Superior temporal gyrus (tissue), 1 donor: ENCODE measurements around the gene MAP7.
A peak's percentile ranks its signal among the peaks of the same experiment; 100 is the strongest.

Source experiments
- DNase-seq: peaks from one replicate; pipeline ENCODE4 v3.0.0-alpha.2; 2016; ENCODE audit errors: extremely low spot score

The MAP7 gene

DNA sequence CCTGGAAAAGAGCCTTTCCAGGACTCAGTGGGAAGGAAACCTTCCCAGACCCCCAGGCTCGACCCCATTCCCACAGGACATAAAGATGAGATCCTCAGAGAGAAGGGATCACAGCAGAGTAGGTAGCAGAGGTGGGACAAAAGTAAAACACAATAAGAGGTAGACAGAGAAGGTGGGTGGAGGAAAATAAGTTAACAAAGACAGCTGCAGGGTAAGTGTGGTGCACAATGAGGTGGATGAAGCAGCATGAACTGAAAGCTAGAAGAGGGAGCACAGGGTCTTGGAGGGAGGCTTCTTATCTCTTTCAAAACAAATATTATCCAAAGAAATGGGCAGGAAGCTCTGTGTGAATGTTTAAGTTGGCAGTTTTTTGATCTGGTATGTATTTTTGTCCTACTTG lies 14.0 kb upstream of the MAP7 start:
- DNase-seq, result no peak

- DNase-seq, result no peak
Observed at GRCh38 chr6:136563386-136564152, 13.3 kb upstream of the MAP7 start.

- DNase-seq, result no peak
Observed at GRCh38 chr6:136562211-136562610, 12.0 kb upstream of the MAP7 start.

- no peak for DNase-seq
Observed at GRCh38 chr6:136553166-136553787, 3.1 kb upstream of the MAP7 start.

DNA sequence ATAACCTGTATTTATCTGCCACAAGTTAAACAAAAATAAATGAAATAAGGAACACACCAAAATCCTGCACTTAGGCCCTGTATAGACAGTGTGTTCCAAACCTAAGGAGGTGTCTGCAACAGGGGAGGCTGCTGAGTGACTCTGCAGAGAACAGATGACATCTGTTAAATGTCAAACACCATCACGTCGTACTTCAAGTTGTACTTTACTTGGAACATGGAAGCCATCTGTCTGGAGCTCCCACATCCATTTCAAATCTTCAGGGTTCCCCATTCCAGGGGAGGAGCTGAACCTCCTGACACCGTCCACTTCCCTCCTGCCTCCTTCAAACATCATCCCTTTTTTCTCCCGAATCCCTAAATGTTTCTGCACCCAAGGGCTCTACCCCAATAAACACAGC lies 1.8 kb upstream of the MAP7 start:
- DNase-seq, result no peak

DNA sequence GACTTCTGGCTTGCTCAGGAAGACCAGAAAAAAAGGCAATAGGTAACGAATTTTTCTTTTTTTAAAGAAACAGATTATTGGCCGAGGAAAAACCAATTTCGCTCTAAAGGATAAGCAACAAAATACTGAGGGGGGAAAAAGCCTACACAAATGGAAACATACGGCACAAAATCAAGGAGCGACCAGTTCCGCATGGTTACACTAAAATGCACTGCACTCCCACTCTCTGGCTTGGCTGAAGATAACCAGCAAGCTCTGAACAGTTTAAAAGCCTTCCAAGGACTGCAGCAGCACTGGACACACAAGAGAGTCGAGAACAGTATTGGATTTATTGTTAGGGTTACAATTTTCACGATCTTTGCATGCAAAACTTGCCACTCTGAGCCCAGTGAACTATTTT lies 881 bp upstream of the MAP7 start:
- DNase-seq, result no peak

GRCh38 chr6:136550045-136550329 lies 235 bp downstream of the MAP7 start:
- DNase-seq, result no peak

- peak; percentile 57 for DNase-seq
Observed at GRCh38 chr6:136549300-136550044, 750 bp downstream of the MAP7 start.

DNA sequence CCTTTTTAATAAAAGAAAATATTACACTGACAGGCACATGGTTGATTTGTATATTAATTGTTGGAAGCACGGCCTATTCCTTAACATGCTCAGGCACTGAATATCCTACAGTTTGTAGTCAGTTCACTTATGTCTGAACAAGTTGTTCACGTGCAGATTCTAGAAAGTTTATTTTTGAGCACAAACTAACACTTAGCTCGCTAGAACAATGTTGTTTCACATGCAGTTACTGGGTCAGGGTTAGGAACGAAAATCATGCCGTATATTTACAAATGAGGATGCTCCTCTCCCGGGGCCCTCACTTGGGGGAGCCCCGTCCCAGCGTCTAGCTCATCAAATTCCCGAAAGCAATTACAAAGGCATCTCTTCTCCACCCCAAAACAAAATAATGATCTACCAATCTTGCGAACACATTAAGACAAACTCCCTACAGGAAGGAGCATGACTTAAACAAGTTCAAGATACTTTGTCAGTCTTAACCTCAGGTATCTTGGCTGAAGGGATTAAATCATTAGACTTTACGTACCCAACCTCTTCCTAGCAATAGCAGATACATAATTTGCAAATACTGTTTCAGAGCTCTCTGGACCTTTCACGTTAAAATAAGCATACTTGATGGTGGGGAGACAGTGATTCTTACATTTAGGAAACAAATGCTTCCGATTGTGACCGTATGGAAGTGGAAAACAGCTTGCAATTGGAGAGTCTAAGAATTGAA lies 1.5 kb downstream of the MAP7 start:
- peak; percentile 71 for DNase-seq

GRCh38 chr6:136547871-136548270 lies 2.4 kb downstream of the MAP7 start:
- DNase-seq, result no peak

- DNase-seq, result peak; percentile 93
Observed at GRCh38 chr6:136547336-136547735, 2.9 kb downstream of the MAP7 start.

DNA sequence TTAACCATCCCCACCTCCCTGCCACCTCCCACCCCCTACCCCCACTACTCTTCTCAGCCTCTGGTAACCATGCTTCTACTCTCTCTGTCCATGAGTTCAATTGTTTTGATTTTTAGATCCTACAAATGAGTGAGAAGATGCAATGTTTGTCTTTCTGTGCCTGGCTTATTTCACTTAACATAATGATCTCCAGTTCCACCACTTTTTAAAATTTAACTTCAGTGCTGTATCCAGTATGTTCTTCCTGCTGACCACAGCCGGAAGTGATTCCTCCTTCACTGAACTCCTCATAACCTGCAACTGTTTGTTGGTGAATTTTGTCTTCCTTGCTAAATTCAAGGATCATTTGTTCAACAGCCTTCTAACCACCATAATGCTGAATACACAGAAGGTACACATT lies 3.9 kb downstream of the MAP7 start:
- DNase-seq, result no peak

DNA sequence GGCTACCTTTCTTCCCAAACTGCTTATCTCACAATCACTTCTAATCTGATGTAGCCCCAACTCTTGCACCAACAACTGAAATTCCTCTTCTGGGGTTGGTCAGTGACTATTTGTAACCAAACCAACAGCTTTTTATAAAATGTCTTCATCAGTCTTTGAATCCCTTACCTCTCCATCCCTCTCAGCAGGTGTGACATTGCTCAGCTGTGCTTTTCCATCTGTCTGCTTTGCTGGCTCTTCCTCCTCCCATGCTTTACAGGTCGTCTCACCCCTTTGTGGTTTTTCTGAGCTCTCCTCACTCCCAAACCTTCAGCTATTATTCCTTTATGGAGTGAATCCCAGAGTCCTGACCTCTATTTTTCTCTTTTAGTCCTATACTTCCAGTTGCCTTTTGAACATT lies 5.9 kb downstream of the MAP7 start:
- DNase-seq, result no peak

- DNase-seq, result no peak
Observed at GRCh38 chr6:136541395-136541794, 8.8 kb downstream of the MAP7 start.

DNA sequence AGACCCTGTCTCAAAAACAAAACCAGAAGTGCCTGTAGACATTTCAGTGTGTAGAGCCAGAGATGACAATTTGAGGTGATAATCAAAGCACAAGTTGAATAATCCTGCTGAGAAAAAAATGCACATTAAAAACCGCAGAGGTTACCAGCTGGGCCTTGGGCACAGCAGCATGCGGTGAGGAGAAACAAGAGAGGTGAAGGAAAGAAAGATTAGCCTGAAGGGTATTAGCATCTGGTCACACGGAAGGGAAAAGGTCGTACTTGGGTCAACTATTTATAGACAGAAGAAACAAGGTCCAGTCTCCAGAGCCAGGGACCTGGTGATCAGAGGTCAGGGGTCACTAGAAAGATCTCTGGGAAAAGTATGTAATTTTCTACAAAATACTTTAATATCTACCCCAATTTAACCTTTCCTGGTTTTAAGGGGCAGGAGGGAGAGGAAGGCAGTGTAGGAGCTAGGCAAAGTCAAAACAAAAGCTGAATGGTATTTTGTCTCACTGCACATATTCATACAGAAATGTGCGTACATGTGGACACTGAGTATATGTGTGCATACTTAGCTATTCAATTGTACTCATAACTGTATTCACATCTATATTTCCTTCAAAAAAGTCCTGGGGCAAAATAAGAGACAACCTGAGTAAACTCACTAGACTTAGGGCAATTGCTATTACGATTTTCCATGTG lies 10.1 kb downstream of the MAP7 start:
- no peak for DNase-seq

DNA sequence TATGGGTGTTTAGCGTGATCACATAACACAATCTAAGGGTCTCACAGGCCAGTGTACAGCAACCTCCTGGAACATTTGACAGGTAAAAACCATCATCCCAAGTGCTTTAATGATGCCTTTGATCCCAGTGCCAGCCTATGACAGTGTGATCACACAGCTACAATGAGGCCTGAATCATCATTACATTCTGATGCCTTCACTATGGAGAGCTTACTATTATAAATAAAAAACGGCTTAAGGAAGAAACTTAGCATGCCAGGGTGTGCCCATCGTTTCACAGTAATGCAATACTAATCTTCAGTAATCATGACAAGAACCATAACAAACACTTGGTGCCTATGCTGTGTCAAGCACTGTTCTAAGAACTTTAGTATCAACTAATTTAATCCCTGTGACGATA lies 11.4 kb downstream of the MAP7 start:
- DNase-seq, result no peak

DNA sequence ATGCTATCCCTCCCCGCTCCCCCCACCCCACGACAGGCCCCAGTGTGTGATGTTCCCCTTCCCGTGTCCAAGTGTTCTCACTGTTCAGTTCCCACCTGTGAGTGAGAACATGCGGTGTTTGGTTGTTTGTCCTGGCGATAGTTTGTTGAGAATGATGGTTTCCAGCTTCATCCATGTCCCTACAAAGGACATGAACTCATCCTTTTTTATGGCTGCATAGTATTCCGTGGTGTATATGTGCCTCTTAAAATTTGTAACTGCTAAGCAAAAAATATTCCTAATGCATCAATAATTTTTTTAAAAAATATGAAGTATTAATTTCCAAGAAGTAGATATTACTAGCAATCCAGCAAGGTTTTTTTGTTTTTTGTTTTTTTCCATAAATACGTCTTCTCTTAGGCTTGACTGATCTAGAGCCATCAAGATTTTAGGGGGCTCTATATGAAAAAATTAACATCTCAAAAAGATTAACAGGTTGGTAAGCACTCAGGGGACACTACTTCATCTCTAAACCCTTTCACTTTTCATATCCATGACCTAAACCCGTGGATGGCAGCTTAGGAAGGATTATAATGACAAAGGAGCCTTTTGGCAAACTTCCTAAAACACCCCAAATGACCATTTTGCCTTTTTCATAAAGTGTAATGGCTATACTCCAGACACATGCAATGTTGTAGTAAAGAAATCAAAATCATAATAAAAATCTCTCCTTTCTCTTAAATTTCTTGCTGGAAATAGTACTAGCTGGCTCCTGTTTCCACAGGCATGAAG lies 14.2 kb downstream of the MAP7 start:
- DNase-seq, result no peak

DNA sequence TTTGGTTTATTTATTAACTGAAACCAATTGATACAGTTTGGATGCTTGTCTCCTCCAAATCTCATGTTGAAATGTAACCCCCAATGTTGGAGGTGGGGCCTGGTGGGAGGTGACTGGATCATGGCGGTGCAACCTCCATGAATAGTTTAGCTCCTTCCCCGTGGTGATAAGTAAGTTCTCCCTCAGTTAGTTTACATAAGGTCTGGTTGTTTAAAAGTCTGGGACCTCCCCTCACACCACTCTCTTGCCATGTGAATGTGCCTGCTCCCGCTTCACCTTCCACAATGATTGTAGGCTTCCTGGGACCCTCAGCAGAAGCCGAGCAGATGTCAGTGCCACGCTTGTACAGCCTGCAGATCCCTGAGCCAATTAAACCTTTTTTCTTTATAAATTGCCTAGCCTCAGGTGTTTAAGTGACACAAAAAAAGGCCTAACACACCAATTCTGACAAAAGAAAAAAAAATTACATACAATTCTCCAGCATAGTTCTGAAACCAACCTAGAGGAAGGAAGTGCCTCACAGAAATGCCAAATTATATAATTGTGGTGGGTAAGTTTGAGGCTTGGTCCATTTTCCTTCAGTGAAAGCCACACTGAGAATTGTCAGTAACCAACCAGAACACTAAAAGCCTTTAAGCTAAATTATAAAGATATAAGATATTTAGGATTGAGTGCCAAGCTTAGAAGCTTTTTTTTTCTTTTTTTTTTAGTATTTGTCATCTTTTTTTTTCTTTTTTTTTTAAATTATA lies 15.0 kb downstream of the MAP7 start:
- no peak for DNase-seq

GRCh38 chr6:136534268-136534667 lies 16.0 kb downstream of the MAP7 start:
- DNase-seq, result no peak

- no peak for DNase-seq
Observed at GRCh38 chr6:136533487-136533886, 16.7 kb downstream of the MAP7 start.
